Activated CD4-positive, alpha-beta T cell treated with anti-CD3 and anti-CD28 coated beads for 4 hours (primary cell): ENCODE results near the gene FAM171A1.
A peak's percentile ranks its signal among the peaks of the same experiment; 100 is the strongest.

Source experiments
- DNase-seq, 2 donors: peaks; one replicate each; pipeline ENCODE4 v3.0.0-alpha.2; 2020

The FAM171A1 gene

DNA sequence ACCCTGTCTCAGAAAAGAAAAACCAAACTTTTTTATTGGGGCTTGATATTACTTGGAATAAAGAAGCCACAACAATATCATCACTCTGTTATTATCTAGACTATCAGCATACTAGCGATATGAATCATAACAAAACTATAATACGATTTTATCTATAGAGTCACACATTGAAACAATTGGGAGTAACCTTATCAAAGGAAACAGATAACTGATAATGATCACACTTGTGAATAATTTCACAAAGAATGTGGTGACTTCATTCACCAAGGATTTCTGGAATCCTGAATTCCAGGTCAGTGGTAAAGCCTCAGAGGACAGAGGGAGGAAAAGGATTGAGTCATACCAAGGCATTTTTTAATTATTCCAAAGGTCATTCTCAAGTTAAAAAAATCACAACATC is 170.5 kb downstream of the FAM171A1 start:
- DNase-seq = no peak

DNA sequence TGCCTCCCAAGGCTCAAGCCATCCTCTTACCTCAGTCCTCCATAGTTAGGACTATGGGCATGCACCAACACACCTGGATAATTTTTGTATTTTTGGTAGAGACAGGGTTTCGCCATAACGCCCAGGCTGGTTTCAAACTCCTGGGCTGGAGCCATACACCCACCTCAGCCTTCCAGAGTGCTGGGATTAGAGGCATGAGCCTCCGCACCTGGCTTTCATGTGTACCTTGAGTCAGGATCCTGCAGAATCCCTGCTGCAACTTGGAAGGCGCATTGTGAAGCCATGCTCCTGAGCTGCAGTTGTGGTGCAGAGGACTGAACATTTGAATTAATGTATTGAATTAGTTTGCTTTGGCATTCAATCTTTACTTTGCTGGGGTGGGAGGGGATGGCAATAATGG is 173.2 kb downstream of the FAM171A1 start:
- DNase-seq = no peak

DNA sequence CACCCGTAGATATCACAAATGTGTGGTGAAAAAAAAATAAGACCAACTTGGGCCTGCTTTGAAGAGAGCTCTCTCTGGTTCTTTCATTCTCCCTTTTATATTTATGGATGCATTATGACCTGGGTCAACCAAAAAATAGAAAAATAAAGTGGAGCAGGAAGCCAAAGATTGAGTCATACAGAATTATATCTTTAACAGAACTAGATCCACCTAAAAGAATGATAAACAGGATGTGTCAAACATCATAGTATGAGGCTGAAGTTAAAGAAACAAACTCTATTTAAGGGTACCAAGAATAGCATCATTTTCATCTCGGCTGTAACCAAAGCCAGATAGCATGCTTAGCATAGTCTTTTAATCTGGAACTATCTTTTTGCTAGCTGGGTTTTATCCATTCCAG is 173.8 kb downstream of the FAM171A1 start:
- no peak for DNase-seq

DNA sequence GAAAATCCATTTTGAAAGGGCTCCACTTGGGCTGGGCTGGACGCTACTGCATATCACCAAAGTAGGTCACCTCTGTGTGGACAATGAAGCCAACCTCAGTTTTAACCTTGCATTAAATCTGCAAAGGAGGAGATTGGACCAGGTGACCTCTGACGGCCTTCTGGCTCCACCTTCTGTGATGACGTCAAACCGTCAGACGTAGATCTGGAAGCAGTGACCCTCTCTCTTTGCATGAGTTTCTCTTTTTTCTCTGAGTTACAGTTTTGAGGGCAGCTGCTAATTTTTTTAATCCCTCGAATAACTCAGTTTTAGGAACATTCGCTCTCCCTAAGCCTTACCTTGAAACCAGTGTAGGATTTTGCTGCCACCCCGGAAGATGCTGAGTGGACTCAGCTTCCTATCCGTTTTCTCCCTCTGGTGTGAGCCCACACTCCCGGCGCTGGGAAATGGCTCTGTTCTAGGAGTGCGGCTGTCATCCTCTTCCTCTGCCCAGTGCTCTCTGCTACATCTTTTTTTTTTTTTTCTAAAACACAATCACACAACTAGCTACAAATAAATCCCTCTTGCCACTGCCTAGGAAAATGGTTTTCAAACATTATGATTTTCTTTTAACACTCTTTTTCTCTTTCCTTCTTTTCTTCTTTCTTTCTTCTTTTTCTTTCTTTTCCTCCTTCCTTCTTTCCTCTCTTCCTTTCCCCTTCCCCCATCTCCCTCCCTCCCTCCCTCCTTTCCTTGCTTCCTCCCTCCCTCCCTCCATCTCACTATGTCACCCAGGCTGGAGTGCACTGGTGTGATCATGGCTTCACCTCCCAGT is 174.9 kb downstream of the FAM171A1 start:
- DNase-seq = no peak

DNA sequence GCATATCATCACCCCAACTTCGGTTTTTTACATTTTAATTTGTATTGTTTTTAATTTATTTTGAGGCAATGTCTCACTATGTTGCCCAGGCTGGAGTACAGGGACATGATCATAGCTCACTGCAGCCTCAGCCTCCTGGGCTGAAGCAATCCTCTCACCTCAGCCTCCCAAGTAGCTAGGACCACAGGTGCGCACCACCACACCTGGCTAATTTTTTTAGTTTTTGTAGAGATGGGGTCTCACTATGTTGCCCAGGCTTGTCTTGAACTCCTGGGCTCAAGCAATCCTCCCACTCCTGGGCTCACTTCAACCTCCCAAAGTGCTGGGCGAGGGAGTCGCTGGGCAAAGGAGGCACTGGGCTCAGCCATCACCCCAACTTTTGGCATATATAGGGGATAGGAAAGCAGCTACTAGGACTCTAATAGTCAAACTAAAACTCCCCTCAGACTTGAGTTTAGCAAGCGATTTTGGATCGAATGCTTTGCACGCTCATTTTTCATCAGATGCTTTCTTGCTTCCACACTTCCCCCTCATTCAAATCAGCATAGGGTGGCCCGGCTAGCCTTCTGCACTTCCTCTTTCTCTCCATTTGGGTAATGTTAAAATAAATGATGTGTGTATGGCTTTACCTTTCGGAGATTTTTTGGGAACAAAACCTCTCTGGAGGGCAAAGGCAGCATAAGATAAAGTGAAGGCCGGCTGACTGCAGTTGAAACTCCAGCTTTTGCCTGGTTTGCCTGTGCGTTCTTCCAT is 181.8 kb downstream of the FAM171A1 start:
- DNase-seq = no peak

DNA sequence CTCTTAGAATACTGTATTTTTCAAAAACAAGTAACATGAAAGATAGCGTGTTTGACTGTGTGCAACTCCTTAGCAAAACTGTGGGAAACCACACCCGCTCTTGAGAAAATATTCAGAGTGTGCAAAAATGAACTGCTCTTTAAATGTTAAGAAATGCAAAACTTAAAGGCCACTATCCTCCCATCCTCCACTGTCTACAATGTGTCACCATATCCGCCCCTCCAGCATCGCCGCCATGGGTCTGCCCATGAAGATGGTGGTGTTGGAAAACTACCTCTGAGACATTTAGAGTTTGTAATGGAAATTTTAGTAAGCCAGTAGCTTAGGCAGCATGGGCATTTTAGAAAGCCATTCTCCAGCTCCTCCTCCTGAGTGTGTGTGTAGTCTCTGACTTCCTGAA is 182.5 kb downstream of the FAM171A1 start:
- DNase-seq = peak; percentile 36 to 44

DNA sequence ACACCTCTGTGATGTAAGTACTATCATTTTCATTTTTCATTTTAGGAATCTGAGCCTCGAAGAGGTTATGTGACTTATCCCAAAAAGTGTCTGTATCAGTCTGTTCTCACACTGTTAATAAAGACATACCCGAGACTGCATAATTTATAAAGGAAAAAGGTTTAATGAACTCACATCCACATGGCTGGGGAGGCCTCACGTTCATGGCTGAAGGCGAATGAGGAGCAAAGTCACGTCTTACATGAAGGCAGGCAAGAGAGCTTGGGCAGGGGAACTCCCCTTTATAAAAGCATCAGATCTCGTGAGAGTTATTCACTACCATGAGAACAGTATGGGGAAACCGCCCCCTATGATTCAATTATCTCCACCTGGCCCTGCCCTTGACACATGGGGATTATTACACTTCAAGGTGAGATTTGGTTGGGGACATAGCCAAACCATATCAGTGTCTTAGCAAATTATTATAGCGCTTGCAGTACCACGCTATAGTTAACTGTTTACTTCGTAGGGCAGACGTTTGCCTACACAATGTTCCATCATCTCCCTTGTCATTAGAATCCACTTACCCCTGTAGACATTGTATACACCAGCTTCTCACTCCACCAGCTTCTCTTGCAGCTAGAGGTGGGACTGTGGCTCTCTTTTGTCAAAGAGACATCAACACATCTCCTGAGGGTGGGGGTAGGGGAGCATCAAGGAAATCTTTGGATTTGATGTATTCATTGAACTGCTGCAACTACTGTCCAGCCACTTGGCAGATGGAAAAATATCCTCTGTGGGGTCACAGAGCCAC is 187.2 kb downstream of the FAM171A1 start:
- no peak for DNase-seq

DNA sequence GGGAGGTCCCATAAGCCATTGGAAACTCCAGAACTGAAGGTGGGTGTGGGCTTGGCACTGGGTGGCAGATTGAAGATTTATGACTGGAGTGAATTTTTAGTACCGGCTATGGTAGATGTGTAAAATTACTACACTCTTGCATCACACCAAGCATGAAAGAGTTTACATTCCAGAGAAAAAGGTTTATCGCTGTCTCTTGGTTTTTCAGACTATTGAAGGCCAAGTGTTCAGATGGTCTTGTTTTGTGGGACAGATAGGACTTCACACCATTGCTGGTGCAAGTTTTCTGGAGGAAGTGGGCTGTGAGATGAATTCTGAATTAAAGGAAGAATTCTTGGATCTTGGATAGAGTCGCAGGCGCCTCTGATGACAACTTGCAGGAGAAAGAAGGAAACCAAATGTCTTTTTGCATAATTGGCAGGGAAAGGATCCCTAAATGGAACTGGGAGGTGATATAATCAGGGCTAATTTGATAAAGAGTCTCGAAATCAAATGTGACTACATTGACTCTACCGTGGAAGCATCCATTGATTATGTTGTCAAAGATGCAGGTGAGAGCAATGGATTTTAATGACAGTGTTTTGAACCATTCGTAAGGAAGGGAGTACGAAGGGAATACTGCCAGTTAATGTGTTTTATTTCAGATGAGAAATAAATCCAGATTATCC is 188.4 kb downstream of the FAM171A1 start:
- DNase-seq = no peak

DNA sequence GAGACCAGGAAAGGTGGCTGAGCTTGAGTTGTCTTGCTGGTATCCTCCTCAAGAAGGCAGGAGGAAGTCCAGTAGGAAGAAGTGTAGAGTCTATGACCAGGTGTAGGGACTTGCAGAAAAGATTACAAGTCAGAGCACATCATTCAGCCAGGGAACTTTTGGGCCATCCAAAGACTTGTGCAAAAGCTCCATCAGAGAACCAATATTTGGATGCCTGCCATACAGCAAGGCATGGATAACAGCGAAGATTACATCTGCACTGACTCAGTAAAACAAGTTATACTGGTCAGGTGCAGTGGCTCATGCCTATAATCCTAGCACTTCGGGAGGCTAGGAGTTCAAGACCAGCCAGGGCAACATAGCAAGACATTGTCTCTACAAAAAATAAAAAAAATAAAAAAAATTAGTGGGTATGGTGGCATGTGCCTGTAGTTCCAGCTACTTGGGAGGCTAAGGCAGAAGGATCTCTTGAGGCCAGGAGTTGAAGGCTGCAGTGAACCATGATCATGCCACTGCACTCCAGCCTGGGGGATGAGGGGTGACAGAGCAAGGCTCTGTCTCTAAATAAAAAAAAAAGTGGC is 189.4 kb downstream of the FAM171A1 start:
- no peak for DNase-seq

DNA sequence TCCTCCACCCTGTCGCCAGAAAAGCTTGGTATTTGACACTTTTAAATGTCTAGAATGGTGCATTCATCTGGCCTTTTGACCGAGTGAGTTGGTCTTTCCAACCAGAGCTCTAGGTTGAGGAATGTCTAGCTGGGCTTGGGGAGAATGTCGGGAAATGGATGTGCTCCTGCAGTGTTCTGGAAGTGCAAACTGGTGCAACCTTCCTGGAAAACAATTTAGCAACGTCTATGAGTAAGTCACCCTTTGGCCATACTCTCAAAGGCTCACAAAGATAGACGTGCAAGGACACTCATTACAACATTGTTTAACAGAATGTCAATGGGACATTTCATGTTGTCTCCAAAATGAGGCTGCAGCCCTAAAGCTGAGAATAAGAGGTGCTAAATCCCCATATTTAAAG is 190.4 kb downstream of the FAM171A1 start:
- DNase-seq = no peak

DNA sequence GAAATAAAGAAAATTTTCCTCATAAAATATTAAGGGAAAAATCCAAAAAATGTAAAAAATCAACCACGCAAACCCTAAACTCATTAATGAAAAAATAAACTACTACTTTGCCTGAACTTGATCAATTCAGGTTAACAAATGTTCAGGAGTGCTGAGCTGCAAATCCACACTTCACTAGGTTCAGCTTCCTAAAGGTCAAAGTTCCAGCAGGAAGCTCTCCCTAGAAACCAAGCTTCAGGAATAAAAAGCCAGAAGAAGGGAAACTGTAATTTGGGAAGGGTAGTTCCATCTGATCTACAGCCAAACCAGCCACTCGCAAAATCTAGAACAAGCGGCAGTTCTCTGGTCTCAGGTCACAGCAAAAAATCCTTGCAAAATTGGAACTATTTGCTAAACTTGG is 194.8 kb downstream of the FAM171A1 start:
- no peak for DNase-seq

DNA sequence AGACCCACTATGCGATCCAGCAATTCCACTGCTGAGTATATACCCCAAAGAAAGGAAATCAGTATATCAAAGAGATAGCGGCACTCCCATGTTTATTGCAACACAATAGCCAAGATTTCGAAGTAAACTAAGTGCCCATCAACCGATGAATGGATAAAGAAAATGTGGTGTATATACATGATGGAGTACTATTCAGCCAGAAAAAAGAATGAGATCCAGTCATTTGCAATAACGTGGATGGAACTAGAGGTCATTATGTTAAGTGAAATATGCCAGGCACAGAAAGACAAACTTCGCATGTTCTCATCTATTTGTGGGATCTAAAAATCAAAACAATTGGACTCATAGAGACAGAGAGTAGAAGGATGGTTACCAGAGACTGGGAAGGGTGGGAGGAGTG is 195.5 kb downstream of the FAM171A1 start:
- no peak for DNase-seq

DNA sequence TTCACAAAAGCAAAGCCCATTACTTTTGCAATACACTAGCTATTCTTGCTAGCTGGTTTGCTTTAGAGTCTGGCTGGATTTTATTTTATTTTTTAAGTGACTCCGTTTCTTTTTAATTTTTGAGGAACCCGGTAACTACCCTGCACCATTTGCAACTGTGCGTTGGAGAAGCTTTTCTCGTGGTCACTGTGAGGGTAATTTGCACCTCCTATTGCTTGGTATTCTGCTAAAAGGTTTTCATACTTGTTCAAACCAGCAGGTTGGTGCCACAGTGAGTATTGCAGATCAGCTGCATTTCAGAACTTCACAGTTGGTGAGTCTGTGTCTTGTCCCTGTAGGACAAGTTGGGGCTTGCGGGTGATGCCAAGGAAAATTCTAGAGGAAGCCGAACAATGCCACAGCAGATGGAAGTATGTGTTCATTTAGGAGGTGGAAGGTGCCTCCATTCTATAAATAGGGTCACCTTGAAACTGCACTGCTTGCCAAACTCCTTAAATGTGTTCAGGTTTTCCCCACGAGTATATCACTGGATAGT is 198.7 kb downstream of the FAM171A1 start:
- DNase-seq = no peak

DNA sequence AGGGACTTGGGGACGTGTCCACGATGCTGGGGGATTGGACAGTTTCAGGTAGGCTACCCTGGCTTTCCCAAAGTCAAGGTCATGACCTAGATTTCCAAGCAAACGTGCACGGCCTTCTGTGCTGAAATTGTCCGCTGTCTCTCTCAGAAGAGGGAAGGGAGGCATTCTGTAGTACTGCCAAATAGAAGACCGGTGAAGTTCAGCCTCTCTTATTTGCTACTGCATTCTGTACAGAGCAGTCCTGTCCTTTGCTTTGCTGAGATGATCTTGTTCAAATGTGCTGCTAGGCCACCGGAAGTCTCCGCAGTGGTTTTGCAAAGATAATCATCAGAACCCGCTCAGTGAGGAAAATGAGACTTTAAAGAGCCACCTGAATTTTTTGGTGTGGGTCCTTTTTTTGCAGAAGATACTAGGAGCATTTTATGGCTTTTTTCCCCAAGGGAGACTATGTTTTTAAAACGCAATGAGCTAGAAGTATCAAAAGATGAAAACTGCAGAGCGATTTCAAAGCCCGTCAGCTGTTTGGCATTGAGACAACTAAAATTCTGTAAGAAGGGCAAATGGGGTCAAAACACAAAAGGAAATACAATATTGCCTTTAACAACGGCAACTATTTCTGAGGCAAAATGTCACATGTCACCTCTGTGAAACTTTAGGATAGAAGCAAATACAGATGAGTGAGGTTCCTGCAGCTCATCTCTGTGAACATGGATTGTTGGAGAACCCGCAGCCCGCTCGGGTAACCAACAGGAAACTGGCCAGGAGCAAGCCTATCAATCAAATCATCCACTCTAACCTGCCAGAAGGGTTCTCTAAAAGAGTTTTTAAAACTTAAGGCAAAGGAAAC is 201.3 kb downstream of the FAM171A1 start:
- DNase-seq = peak; percentile 11 to 41

DNA sequence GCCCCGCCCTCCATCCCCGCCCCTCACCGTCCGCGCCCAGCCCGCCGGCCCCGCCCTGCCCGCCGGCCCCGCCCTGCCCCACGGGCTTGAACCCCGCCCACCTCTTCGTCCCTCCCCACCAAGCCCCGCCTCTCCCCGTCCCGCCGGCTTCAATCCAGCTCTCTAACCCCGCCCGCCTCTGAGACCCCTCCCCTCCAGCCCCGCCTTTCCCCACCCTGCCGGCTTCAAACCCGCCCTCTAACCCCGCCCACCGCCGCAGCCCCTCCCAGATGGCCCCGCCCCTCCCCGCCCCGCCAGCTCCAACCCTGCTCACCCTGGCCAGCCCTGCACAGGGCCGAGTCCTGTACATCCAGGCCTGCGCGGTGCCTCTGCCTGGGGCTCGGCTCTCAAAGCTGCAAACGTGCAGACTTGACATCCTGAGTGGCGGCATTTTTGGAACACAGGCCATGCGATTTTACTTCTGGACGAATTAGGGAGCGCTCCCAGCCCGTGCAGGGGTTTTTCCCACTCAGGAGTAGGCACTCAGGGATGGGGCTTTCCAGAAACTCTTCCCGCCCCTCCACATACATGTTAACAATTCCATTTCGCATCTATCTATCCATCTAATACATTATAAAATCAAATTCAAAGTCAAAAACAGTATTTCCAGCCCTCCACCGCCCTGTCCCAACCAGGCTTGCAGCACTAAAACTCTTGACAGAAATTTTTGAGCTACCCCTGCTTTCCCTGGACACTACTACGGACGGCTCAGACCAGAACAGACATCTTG is 202.1 kb downstream of the FAM171A1 start:
- peak; percentile 97 to 99 for DNase-seq

DNA sequence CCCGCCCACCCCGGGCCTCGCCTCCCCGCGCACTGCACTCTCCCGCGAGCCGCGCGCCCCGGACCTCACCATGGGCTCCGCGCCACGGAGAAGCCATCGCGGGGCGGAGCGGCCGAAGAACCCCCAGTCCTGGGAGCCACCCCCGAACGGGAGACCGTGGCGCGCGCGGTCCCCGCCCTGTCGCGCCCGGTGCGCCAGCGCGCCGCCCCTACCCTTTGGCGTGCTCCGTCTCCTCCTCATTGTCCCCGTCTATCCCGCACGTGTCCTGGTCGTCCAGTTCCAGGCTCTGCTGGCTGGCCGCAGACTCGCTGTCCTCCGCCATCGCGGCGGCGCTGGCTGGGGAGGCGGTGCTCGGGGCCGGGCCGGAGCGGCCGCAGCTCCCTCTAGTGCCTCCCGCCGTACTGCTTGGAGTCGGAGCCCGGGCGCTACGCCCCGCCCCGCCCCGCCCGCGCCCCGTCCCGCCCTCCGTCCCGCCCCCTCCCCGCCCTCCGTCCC is 202.8 kb downstream of the FAM171A1 start, which contains the start of gene NMT2:
TSS of gene NMT2 (minus strand) at position 403 of the 495 bp plus-strand sequence. CDS start at position 322, 81 bp downstream.
- DNase-seq = no peak

DNA sequence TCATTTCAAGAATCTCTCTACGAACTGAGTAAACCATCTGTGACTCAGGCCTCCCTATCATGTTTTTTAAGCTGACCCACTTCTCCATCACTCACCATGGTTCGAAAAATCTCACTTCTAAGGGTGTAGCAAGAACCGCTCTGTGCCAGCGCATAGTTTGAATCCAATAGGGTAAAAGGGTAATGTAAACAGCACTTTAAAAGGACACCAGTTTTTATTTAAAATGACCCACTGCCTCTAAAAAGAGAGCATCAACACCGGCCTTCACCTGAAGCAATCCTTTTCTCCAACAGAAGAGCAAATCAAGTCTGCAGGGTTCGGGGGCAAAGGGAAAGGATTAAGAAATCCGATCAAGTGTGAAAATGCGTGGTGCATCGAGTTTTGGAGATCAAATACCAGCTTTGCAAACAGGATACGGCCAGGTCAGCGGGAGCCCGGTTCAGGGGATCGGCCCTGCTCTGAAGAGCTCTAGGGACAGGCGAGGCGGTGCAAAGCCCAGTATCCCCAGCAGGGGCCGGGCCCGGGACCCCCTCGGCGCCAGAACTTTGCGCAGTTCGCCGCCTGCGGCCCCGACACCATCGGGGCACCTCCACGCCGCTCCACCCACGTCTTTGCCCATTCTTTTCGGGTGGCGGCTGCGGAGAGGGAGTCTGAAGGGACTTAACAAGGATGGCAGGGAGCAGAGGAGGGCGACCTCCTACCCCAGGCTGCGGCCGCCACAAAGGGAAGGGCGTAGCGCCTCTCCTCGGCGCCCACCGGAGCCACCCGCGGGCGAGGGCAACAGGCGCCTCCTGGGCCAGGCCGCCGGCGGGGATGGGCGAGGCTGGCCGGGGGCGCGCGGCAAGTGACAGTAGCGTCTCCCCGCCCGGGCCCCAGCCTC is 203.4 kb downstream of the FAM171A1 start:
- peak; percentile 19 to 32 for DNase-seq

DNA sequence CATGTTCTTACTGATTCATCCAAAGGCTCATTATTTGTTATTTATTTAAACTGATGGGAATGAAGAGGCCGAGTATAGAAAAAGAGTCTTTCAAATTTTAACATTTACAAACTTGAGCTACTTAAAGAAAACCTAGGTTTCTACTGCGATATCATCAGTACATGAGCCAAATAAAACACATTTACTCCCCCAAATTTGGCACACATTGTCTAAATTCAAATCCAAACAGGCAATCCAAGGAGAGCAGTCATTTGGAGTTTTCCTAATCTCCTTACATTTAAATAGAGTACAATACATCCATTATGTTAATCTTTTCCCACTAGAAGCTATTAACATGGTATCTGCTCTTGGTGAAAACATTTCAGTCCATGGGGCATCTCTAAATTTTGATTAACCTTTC is 204.8 kb downstream of the FAM171A1 start:
- DNase-seq = no peak

DNA sequence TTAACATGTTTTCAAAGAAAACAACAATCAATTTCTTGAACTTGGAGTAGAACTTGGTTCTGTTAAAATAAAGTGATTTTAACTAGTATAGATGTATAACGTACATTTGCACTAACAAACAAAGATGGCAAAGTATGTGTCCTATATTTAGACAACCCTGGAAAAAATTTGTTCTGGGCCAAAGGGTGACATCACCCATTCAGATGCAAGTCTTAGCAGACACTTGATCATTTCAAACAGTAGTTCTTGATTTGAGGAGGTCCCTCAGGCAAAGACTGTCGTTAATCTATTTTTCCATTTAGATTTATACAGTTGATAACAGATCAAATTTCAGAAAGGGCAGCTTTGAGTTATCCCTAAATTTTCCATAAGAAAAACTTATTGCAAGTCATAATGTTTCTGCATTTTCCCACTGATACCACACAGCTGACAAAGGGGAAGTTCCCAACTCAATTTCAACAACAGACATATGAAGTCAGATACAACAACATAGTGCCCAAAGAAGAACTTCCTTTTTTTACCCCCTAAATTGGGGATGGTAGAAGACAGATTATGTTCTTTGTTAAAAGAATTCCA is 207.7 kb downstream of the FAM171A1 start:
- no peak for DNase-seq
